GM21528 (cell line): ENCODE results near the gene CCL5.

Source experiments
- ATAC-seq: cut with Tn5 transposase; IDR thresholded peaks from one replicate; pipeline ENCODE4 v1.9.1; 2021; ENCODE audit warnings: mild to moderate bottlenecking, moderate library complexity; ENCODE audit not compliant: unreplicated experiment, low FRiP score

Gene CCL5

DNA sequence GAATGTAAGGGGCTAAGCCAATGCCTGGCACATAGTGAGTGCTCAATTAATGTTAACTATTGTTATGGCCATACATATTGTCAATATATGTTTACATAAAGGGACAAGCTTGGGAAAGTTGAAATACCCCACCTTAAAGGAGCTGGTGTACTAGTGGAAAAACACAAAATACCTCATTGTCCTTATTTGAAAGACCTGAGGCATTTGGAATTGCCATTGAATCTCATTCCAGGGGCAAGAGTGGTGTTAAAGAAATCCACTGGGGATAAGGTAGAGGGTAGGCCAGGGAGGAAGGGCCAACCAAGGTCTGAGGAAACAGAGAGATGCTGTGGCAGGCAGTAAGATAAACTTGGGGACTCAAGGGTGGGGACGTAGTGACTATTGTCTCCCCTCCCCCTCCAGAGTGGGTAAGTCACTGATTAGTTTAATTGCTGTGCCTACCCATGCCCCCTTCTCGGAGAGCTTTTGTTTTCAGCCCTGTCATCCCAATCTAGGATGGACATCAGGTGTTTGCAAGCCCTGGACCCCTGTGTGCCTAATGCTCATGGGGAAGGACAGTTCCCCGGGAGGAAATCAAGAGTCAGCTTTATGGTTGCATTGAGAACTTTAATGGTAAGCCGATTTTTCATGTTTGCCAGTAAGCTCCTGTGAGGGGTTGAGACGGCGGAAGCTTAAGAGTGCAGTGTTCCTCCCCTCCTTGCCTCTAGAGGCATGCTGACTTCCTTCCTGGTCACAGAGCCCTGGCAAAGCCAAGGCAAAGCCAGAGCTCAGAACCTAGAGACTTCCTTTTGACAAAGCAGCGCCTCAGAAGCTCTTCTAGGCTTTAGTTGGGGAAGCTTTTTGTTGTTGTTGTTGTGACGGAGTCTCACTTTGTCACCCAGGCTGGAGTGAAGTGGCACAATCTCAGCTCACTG lies 9.0 kb downstream of the CCL5 start:
- no peak for ATAC-seq

DNA sequence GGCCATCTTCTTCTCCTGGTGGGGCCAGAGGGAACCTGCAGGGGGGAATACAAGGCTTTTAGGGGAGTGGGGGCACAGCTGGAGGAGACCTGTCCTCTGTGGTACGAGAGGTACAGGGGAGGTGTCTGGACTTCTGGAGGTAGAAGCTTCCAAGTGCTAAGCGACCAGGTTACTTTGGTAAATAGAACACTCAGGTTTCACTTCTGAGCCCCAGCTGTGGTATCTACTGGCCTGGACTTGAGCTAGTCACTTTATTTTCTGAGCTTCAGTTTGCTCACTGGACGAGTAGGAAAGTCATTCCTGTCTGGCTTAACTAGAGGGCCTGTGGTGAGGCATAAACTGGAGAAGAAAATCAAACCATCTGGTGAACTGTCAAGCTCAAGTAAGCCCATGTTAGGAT lies 11.4 kb downstream of the CCL5 start, which contains the start of gene HEATR9:
HEATR9 (minus strand) TSS at position 155 of the 400 bp plus-strand sequence; CDS start at position 6, 149 bp downstream.
- no peak for ATAC-seq

DNA sequence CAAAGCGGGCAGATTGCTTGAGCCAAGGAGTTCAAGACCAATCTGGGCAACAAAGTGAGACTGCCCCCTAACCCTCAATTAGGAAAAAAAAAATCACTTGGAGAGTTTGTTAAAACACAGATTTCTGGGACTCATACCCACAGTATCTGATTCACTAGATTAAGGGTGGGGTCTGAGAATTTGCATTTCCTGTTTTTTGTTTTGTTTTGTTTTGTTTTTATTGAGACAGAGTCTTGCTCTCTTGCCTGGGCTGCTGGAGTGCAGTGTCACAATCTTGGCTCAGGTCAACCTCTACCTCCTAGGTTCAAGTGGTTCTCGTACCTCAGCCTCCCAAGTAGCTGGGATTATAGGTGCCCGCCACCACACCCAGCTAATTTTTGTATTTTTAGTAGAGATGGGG lies 12.6 kb downstream of the CCL5 start:
- no peak for ATAC-seq

DNA sequence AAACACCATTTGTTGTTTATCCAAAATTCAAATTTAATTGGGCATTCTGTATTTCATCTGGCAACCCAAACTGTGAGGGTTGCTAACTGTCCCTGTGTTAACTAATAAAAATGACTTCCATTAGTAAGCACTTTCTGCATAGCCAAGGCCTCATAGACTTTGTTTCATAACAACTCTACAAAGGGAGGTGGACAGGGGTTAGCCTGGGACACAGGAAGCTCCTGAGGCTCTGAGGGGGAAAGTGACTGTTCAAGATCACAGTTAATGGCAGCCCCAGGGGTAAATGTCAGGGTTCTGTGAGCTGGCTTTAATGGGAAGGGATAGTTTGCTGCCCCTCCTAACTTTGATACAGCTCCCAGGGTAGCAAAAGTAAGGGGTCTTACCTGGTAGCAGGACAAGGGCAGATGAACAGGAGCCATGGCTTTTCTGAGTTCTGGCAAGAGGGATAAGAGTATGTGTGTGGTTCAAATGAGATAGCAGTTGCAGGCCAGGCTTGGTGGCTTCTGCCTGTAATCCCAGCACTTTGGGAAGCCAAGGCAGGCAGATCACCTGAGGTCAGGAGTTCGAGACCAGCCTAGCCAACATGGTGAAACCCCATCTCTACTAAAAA lies 13.7 kb downstream of the CCL5 start:
- ATAC-seq, result no peak

DNA sequence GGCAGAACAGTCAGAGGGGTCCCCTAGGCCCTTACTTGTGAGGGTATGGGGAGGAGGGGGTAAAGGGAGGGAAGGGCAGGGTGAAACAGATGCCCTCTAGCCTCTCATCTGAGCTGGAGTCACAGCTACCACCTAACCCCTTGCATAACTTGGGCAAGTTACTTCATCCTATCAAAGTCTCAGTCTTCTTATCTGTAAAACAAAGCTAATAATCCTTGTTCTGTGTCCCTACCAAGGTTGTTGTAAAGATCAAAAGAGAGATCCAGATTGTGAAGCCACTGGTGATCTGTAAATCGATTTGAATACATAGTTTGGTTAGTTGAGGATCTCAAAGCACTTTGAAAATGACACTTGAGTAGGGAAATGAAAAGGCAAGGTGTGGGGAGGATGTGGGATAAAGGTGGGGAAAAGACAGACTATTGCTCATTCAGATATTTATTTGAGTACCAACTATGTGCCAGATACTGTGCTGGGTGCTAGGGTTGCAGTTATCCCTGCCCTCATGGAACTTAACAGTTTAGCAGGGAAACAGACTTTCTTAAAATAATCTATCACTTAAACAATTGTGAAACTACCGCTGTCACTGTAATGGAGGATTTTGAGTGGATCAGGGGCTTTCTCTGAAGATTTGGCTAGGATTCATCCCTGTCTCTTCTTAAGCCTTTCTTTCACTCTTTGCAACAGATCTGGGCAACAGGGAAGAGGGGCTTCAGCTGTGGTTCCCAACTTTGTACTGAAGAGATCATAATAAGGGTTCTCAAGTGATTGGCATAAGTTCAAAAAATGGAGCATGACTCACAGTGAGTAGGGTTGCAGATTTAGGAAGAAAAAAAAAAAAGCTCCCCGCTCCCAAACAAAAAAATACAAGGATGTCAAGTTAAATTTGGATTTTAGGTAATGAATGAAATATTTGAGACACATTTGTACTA lies 14.5 kb downstream of the CCL5 start:
- no peak for ATAC-seq

DNA sequence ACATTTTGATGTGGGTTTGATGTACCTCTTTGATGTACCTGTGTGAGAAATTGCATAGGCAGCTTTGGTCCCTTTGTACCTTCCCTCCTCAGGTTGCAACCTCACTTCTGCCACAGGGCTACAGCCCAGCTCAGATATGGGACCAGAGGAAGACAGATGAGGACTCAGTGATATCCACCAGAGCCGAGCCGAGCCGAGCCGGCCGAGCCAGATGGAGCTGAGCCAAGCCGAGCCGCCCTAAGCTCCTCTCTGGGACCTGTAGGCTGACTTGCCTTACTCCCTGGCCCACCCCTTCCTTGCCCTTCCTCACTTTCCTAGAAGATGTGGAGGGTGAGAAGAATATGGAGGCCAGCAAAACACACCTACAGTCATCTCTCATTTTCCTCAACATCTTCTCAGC lies 15.3 kb downstream of the CCL5 start:
- ATAC-seq, result no peak

DNA sequence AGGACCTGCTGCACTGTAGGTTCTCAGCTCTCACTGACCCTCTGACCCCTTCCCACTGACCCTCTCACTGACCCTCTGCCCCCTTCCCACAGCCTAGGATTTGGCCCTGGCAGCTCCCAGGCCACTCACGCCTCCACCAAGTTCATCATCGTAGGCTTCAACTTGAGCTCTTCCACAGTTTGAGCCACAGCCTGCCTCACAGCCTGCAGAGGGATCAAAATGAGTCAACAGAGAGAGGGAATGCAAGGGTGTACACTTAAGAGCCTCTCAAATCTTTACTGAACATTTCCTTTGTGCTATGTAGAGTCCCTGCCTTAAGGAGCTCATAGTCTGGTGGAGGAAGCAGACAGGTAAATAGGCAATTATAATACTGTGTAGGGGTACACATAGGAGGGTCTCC lies 23.6 kb downstream of the CCL5 start:
- no peak for ATAC-seq

DNA sequence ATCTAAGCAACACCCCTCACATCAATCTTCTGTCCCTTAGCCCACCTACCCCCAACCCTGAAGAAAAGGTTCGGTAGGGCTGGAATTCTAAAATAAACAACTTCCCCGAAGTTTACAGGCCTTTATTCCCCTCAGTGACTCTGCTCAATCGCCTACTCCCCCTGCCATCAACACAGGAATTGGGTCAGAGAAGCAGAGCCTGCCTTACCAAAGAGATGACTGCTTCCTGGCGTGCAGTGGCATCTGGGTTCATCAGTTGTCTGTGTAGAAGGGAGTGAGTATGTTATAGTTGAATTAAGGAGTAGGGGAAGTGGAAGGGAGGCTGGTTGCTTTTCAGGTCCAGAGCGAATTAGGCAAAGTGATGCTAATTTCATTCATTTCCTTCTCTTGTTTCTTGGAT lies 24.2 kb downstream of the CCL5 start:
- ATAC-seq, result no peak

DNA sequence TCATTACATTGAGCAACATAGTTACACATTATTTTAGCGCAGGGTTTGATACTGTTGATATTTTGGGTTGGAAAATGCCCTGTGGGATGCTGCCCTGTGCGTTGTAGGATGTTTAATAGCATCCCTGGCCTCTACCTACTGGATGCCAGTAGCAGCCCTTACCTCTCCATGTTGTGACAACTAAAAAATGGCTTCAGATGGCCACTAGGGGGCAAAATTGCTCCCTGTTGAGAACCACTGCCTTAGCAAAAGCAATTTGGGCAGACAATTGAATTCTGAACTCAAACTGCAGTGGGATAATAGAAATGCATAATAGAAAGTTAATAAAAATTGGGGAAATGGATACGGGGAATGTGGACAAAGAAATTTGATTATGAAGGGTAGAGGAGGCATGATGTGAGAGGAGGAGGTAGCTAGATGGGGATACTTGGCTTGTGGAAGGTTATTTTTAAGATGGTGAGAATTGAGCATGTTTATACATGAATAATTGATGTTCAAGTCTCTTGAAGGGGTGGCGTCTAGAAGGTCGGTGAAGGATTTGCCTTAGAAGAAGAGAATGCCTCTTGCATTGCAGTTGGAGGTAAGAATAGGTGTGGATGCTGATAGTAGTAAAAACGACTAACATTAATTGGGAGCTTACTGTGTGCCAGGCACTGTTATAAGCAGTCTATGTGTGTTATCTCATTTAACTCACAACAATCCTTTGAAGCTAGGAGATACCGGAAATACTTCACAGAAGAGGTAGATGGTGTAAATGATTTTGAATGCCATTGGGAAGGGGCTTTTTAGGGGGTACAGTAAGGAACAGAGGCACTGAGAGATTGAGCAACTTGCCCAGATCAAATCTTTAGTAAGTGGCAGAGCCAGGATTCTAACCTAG lies 30.5 kb downstream of the CCL5 start:
- no peak for ATAC-seq

DNA sequence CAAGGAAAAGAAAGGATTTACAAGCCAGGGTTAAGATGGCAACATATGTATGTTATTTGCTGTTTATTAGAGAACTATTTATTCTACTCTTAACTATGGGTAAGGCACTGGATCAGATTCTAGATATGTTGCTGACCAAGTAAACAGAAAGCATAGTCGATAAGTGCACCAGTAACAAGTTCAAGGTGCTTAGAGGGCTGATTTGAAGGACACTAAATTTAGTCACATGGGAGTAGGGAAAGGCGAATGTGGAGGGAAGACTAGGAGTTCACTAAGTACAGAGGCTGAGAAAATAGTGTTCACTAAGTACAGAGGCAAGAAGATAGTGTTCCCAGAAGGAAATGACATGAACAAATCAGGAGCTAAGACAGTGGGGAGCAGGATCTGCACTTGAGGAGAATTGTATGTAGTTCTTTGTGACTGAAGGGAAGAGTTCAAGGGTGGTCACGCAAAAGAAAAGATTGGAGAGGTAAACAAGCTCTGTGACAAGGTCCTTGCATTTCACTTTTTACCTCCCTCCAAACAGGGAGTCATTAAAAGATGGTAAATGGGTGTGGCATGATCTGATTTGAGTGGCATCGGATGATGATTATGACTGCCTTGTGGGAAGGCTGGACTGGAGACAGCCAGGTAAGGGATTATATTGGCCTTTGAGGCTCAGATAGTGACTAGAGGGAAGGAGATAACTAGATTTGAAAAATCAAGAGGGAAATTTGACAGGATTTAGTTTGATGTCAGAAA lies 32.4 kb downstream of the CCL5 start:
- no peak for ATAC-seq

DNA sequence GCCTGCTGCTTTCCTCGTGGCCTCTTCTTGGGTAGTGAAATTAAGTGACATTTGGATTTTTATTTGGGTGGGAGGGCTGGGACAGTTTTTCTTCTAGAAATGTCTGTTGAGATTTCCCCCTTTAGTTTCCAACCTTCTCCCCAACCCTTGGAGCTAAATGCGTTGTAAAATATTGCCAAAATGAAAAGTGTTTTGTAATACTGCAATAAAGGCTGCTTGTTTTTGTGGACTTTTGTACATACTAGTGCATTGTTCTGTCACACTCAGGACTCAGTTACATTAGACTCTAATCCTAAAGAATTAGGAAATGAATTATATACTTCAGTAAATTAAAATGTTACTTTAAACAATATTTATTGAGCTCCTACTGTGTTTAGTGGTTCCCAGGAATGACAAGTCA lies 33.2 kb downstream of the CCL5 start:
- ATAC-seq, result no peak

DNA sequence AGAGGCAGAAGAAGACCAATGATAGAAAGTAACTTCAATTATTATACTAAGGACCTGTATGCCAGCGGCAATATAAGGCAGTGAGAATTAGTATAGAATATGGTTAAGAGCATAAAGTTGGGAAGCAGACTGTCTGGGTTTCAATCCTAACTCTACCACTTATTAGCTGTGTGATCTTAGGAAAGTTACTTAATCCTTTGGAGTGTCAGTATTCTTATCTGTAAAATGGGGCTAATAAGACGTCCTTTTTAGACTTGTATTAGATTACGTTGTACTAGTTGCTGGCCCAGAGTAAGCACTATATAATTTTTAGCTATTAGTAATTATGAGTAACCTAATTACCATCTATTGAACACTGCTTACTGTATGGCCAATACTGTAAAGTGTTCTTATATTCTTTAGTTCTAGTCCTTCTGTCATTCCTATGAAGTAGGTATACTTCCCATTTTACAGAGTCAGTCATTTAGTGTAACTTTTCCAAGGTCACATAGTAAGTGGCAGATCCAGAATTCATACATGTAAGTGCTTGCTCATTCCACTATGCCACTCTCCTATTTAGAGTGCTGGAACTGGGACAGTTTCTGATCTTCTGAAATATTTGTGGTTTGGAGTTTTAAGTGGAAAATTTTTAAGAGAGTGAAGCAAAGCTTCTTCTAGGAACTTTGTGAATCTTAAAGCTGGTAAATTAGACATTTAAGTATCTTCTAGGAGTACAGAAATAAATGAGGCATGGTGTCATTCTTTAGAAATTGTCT lies 33.9 kb downstream of the CCL5 start:
- no peak for ATAC-seq

DNA sequence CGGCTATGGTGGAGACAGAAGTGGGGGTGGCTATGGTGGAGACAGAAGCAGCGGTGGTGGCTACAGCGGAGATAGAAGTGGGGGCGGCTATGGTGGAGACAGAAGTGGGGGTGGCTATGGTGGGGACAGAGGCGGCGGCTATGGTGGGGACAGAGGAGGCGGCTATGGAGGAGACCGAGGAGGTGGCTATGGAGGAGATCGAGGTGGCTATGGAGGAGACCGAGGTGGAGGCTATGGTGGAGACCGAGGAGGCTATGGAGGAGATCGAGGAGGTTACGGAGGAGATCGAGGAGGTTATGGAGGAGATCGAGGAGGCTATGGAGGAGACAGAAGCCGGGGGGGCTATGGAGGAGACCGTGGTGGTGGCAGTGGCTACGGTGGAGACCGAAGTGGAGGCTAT lies 35.6 kb downstream of the CCL5 start:
- no peak for ATAC-seq

DNA sequence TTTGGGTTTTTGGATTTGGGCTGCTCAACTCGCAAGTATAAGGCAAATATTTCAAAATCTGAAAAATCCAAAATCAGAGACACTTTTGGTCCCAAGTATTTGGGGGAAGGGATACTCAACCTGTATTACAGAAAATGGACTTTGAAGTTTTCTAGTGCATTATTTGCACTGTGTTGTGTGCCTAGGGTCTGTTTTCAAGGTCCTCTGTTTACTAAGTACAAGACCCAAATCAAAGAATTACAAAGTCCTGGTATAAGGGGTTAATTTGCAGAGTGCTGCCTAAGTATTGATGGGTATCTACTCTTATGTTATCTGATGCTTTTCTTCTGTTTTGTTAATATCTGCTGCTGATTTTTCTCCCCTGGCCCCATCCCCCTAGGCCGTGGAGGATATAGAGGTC lies 36.5 kb downstream of the CCL5 start:
- ATAC-seq, result no peak

DNA sequence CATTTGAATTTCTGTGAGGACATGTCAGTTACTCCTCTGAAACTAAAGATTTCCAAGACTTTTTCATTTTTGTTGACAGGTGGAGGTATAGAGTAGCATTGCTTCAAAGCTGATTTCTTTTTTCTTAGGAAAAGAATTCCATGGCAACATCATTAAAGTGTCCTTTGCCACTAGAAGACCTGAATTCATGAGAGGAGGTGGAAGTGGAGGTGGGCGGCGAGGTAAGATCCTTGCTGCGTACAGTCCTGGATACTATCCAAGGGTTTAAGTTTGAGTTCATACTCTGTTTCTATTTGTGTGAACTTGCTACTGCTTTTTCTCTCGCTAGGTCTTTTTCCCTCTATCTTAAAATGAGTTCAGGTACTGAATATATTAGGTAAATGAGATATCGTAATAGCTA lies 37.9 kb downstream of the CCL5 start:
- ATAC-seq, result no peak

DNA sequence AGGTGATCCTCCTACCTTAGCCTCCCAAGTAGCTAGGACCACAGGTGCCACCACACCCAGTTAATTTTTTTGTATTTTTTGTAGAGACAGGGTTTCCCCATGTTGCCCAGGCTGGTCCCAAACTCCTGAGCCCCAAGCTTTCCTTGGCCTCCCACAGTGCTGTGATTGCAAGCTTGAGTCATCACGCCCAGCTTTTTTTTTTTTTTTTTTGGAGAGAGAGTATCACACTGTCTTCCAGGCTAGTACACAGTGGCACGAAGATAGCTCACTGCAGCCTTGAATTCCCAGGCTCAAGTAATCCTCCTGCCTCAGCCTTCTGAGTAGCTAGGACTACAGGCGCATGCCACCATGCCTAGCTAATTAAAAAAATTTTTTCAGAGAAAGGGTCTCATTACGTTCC lies 38.7 kb downstream of the CCL5 start:
- no peak for ATAC-seq

DNA sequence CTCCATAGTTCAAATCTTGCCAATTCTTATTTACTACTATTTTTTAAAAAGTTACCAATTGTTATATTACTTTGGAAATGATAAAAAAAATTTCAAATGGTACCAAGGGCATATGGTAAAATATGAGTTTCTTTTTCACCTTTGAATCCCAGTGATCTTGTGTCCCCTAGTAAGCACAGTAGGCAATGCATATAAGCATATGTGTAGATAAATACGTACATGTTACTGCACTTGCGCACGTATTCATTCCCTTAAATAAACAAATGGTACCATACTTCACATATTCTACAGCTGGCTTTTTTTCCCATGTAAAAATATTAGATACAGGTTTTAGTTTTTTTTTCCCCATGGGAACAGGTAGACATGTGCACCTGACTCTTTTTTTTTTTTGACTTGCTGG lies 39.1 kb downstream of the CCL5 start:
- no peak for ATAC-seq

DNA sequence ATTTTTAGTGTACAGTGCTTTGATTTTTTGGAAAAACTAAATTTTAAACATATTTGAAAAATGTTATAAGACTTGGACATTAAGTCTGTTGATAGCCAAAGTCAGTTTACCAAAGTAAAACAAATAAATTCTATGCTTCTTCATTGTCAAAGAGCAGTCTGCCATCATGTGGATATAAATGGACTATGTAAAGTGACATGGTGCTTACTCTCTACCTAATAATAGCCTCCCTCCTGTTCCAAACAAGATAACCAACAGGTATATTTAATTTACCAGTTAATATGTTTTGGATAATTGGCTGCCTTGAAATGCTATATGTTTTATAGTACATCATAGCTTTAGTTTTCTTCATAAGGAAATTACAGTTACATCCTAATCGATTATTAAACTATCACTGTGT lies 55.0 kb downstream of the CCL5 start:
- ATAC-seq, result no peak
